AG10803 (cell line): ENCODE measurements around the gene TMEM39A.

Experiments used
- DNase-seq: peaks from one replicate; pipeline ENCODE4 v3.0.0; 2010; ENCODE audit warnings: low read depth
- H3K4me3 ChIP-seq: 2 replicates; pipeline ENCODE4 v1.5.1; 2011; ENCODE audit warnings: mild to moderate bottlenecking, low read length, control low read depth
- CTCF ChIP-seq: conservative IDR thresholded peaks from 2 replicates; pipeline ENCODE4 v1.5.1; 2011; ENCODE audit warnings: mild to moderate bottlenecking, low read length, control low read depth, inconsistent platforms

TMEM39A gene

DNA sequence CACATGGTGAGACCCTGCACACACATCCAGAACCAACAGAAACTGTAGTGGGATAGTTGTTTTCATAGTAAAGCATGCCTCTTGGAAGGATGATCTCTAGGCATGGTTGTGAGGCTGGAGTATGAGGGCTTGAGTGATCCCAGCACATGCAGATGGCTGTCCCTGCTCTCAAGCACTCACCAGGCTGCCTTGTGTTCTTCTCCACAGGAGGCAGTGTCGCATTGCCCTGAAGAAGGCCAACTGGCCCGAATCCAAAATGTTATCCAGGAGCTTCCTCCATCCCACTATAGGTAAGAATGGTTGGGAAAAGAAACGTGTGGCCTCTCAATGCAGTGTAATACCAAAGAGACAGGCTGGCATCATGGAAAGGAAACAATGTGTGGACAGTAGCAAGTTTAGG is 82.7 kb downstream of the TMEM39A start:
- no peak overlapping the region for H3K4me3 ChIP-seq
- TF ChIP-seq CTCF = no peak
- DNase-seq = no peak
